HG03139 (cell line): ENCODE data around the gene TTPAL.
"Not testable (repeated sequence)": the region's sequence is repeated elsewhere in the genome, so short reads cannot be mapped to it uniquely, and the experiment has no call there.

ENCODE experiments used
- ATAC-seq: cut with Tn5 transposase; IDR thresholded peaks from one replicate; pipeline ENCODE4 v1.9.1; 2021; ENCODE audit not compliant: unreplicated experiment

TTPAL gene

DNA sequence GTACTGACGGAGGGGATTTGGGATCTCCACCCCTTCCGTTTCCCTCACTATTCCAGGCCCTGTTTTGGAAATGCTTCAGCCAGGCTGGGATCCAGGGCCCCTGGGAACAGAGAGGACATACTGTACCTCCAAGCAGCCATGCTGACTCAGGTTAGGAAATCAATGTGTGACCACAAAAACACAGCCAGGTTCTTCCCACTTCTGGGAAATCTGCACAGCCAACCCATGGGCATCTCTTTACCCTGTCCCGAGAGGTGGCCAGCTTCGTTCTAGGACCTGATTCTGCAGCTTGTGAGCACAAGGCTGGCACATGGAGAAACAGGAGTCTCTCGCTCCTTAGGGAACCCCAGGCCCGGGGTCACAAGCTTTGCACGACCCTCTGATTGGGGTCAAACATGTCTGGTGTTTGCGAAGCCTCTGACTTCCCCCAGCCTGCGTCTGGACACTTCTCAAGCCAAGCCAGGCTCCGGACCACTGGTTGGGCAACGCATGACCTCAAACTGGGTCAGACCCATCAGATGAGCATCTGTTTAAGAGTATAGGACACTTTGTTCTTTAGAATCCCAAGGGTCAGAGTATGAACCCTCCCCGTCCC lies 8.3 kb upstream of the TTPAL start:
- no peak for ATAC-seq

DNA sequence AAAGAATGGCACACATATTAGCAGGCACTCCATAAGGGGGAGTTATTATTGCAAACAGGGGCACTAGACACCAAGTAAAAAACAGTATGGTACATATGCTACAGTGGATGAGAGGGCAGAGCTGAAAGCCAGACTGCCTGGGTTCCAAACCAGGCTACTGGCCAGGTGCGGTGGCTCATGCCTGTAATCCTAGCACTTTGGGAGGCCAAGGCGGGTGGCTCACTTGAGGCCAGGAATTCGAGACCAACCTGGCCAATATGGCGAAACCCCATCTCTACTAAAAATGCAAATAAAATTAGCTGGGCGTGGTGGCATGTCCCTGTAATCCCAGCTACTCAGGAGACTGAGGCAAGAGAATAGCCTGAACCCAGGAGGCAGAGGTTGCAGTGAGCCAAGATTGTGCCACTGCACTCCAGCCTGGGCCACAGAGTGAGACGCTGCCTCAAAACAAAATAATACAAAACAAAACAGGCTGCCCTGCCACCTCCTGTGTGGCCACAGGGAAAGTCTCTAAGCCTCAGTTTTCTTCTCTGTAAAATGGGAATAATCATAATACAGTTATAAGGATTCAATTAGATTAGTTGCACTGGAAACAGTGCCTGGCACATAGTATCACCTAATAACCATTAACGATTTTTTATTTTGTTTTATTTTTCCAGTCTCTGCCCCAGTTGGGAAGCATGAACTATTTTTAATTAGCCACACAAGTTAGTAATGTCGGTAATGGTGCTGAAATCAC lies 7.5 kb upstream of the TTPAL start:
- no peak for ATAC-seq

DNA sequence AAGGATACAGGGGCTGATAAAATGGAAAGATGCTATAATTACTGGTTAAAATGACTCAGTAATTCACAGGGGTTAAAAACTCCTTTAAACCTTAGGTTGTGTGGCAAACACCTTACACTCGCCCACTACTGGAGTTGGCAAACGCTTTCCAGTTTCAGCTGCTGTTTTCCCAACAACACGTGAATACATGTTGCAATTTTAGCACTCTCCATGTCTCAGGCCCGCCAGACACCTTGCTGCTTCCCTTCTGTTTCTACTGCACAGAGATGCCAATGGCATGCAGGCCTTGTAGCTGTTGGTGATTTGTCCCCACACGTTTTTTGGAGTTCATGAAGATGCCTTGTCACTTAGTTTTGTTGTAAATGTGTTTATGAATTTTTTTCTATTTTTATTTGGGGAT lies 5.3 kb upstream of the TTPAL start:
- no peak for ATAC-seq

DNA sequence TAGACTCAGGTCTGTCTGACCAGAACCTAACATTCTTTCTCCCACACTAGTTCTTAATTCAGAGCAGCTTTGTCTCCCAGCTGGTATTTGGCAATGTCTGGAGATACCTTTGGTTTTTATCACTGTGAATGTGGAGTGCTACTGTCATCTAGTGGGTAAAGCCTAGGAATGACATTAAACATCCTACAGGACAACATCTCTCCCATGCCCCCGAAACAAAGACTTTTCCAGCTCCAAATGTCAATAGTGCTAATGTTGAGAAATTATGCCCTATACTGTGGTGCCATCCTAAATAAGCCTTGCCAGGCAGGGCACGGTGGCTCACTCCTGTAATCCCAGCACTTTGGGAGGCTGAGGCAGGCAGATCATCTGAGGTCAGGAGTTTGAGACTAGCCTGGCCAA lies 4.2 kb upstream of the TTPAL start:
- no peak for ATAC-seq

DNA sequence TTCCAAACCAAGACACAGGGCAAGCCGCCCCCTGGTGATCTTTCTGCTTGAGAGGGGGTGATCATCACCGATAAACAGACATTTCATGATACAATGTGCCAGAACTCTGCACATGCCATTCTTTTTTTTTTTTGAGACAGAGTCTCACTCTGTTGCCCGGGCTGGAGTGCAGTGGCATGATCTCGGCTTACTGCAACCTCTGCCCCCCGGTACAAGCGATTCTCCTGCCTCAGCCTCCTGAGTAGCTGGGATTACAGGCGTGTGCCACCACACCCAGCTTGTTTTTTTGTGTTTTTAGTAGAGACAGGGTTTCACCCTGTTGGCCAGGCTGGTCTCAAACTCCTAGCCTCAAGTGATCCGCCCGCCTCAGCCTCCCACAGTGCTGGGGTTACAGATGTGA lies 3.4 kb upstream of the TTPAL start:
- not testable (repeated sequence) for ATAC-seq

DNA sequence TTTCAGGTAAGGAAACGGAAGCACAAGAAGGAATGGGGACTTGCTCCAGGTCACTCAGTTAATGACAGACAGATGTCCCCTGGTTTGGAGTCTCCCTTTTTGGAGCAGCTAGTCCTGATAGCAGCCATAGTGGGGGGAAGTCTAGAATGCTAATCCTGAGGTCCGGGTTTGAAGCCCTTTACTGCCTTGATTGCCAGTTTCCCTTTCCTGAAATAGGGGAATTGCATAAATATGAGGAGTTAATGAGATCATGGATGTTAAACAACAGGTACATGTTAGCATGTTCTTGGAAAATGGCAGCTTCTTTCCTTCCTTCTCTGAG lies 341 bp upstream of the TTPAL start:
- no peak for ATAC-seq

DNA sequence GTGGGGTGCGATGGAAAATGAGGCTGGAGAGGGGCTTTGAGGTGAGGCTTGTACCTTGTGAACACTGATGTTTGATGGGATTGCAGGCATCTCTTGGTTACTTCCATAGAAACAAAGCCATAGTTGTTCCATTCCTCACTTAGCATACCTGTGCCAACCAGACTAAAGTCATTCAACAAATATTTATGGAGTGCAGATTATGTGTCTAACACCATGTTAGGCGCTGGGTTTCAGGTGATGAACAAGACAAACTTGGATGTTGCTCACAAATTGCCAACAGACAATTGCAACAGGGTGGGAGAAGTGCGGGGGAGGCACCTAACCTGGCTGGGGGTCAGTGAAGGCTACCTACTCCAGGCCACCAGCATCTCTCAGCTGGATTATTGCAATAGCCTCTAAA lies 1.5 kb downstream of the TTPAL start:
- ATAC-seq: no peak

DNA sequence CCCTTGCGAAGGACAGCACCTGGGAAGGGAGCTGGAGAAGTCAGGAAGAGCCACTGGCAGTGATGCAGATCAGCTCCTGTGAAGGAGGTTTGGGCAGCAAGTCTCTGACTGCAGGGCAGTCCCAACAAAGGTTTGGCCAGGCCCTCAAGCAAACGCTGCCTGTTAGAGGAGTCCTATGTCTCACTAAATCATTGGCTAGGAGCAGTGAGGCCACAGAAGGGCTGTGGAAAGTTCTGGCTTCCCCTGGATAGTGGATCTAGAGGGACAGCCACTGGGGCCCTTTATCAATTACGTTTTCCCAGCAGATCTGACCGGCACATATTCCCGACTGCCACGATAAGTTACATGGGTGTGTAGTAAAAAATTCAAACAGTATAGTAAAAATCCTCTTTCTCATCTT lies 2.5 kb downstream of the TTPAL start:
- no peak for ATAC-seq

DNA sequence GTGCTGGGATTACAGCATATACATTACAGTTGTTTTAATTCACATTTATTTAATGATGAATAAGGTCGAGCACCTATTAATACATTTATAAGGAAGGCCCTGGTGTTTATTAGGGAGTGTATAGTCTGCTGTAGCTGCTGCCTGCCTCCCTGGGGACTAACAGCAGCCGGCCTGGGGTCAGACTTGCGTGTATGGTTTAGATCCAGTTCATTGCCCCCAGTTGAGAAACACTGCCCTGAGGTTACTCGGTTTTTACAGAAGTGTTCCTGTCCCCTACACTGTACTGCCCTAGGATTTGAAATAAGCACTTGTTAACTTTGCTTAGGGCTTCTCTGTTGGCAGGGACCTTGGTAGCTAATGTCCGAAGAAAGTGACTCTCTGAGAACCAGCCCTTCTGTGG lies 4.0 kb downstream of the TTPAL start:
- ATAC-seq: no peak

DNA sequence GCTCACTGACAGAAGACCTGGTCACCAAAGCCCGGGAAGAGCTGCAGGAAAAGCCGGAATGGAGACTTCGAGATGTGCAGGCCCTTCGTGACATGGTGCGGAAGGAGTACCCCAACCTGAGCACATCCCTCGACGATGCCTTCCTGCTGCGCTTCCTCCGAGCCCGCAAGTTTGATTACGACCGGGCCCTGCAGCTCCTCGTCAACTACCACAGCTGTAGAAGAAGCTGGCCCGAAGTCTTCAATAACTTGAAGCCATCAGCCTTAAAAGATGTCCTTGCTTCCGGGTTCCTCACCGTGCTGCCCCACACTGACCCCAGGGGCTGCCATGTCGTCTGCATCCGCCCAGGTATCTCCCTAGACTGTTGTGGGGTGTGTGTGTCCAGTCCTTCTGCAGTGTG lies 4.4 kb downstream of the TTPAL start:
- ATAC-seq: no peak

DNA sequence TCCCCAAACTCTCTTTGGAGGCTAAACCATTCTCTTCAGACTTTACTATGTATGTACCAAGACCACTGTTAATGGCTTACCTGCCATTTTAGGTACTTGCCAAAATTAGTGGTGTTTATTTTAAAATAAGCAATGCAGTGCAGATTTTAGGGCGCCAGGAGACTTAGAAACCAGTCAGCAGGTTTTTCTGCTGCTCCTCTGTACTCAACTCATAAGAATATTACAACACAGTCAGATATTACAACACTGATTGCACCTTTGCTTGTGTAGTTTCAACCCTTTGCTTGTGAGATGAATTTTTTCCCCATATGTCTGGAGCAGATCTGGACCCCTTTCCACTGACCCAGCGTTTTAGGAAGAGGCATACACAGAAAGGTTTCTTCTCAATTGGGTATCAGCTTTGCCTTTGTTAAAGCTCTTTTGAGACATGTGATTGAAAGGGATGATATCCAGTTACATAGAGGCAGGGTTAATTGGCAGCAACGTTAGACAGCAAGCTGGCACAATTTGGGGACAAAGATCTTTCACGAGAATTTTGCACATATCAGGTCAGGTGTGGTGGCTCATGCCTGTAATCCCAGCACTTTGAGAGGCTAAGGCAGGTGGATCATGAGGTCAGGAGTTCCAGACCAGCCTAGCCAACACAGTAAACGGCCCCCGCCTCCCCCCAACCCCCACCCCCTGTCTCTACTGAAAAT lies 6.2 kb downstream of the TTPAL start:
- ATAC-seq: no peak

DNA sequence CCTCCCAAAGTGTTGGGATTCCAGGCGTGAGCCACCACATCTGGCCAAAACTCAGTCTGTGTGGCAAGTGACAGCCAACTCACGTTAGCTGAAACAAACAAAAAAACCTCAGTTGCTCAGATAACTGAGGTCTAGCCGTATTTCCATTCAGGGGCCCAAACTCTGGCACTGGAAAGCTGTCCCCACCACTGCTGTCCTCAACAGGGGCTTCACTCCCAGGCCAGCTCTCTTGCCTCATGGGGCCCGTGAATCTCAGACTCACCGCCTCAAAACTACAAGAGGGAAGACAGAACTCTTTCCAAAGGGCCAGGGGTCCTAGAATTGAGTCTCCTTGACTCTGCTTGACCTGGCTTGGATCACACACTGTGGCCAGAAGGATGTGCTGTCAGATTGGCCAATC lies 7.4 kb downstream of the TTPAL start:
- ATAC-seq: no peak

DNA sequence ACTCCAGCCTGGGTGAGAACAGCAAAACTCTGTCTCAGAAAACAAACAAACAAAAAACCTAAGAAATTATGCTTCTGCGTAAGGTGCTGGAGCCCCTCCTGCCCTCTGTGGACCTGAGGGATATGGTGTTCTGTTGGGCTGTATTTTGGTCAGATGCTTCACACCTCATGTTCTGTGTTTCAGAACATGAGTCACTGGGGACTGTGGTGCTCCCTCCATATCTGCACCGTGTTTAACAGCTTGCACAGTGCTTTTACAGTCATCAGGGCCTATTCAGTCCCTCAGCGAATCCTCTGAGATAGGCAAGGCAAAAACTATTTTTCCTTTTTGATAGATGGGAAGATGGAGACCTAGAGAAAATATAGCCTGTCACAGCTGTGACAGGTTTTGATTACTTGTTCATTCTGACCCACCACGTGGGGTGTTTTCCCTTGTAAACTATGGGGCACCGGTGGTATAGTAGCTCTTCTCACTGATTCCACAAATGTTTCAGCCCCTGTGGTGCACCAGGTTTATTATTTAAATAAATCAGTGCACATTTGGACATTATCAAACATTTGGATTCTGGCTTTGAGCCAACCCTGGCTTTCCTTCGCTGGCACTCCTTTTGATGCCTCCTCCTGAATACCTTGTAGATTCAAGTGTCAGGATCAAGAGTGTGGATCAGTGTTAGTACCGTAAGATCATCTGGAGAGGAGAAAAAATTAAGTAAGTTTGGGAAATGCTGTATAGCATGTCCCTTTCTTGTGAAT lies 9.6 kb downstream of the TTPAL start:
- no peak for ATAC-seq

DNA sequence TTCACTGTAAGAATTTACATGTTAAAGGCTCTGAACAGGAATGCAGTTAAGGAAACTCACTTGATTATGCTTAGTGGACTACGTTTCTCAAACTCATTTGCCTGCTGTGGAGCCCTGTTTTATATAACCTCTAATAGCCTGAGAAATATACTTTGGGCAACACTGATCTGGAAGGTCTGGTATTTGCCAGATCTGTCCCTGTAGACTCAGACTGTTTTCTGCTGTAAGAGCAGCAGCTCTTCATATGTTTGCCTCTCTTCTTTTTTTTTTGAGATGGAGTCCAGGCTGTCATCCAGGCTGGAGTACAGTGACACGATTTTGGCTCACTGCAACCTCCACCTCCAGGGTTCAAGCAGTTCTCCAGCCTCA lies 10.1 kb downstream of the TTPAL start:
- no peak for ATAC-seq

DNA sequence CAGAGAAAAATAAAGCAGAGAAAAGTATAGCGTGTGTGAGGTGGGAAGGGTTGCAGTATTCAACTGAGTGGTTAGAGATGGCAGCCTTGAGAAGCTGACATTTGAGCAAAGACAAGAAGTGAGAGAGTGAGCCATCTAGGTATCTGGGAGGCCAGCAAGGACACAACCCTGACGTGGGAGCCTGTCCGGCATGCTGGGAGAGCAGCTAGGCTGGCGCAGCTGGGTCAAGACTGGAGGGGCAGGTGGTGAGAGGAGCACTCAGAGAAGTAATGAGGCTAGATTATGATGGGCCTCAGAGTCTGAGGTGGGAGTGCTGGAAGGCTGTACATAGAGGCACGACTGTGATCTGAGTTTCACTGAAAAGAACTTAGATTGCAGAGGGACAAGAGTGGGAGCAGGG lies 12.9 kb downstream of the TTPAL start:
- ATAC-seq: no peak

DNA sequence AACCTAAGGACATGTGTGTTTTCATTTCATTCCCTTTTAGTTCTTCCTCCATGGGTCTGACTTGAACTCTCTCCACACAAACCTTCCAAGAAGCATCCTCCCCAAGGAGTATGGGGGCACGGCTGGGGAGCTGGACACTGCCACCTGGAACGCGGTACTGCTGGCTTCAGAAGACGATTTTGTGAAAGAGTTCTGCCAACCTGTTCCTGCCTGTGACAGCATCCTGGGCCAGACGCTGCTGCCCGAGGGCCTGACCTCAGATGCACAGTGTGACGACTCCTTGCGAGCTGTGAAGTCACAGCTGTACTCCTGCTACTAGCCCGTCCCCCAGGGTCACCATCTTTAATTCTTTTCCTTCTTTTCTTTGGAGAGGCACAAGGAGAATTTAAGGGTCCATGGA lies 13.5 kb downstream of the TTPAL start:
- ATAC-seq: no peak

DNA sequence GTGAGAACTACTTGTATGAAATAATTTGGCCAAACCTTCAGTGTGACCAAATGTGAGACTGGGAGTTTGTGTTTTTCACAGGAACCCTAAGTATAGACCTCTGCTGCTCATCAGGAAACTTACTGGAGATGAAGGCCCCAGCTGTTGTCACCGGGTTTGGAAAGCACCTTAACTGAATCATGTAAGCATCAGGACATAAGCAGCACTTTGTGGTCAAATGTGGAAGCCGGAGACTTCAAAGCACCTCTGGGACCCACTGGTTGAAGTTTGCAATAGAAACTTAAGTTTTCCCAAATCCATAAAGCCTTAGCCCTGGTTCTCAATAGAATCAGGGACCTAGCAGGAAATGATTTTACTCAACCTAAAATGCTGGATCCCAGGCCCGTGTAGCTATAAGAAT lies 14.3 kb downstream of the TTPAL start:
- no peak for ATAC-seq

DNA sequence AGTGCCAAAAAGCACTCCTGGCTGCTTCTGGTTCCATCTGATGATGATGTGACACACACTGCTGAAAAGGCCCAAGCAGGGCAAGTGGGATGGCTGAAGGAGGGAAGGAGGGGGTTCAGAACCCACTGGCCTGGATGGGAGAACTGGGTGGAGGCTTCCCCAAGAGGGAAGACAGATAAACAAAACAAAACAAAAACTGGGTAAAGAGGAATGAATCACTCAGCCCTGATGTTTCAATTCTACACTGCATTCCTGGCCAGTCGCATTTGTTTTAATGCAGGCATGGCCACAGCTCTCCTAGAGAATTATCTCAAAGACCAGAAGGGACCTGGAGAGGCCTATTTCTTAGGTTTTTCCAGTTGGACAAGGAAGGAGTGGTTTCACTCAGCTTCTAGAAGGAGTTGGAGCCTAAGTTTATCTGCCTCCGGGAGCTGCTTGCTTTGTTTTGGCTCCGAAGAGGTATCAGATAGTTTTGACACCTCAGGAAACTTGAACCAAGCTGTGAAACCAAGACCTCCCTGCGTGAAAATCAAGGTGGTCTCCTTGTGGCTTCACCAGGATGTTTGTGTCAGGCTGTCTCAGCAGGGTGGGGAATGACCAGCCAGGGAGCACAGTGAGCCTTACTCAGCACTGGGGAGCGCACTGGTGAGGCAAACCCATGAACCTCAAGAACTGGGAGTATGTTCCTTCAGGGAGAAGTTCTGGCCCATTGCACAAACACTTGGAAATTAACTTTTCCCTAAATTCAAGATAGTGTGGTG lies 16.1 kb downstream of the TTPAL start:
- no peak for ATAC-seq

DNA sequence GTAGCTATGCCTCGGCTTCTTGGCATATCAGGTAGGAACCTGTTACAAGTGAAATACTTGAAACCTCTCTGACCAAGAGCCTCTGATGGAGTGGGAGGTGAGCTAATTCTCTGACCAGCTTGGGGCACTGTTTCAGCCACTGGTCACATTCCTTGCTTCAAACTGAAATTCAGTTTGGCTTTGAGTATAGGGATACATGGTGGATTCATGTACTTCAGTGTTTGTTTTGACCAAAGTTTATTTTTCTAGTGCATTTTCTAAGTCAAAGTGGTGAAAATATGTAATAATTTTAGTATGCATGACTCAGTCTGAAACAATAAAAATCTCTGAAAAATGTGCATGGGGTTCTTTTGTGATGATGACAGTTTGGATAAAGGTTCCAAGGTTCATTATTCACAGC lies 18.6 kb downstream of the TTPAL start:
- no peak for ATAC-seq

DNA sequence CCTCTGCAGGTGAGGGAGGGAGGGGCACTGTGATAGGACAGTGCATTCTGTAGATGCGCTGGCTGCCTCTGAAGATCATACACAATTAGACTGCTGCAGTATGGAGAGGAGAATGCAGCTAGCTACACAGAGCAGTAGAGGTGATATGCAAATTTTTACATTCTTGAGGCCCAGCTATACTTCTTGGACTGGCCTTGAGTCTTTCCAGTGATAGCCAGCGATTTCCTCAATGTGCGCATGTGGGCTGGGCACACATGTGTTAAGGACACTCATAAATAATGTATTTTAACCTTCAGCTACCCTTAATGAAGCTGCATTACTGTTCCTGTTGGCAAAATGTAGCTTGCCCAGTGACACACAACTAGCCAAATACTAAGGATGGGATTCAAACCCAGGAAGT lies 19.0 kb downstream of the TTPAL start:
- no peak for ATAC-seq

DNA sequence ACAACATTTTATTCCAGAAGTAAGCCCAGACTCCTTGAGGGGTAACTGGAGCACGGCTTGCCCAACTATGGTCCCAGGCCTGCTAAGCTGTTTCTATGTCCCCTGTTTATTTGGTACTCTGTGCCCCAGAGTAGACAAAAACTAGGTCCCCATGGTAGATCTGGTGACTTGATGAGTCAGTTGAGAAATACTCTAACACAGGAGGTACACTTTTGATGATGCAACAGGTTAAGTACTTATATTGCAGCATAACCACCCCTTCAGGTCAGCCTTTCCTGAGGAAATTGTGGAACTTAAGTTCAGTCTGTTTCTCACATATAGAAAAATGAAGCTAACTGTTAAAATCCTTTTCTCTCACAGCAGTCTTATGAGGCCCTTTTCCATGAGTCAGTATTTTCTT lies 19.6 kb downstream of the TTPAL start:
- no peak for ATAC-seq
